ENCODE measurements around the gene NHLRC2. TPM values are rescaled to one million over a fixed set of nuclear protein-coding genes. Genes with fewer than 3 reads are reported as not detected.

NHLRC2 gene
- total RNA-seq, 1 experiment from 2014 or later: 8.1 TPM

GRCh38 chr10:113849946-113850345, 4.5 kb upstream of the NHLRC2 start:
- Histone ChIP-seq H3K4me3 (ENCODE audit: insufficient read depth, low read depth, low read length) (no peak overlapping the region), H3K36me3 (replicated peaks; ENCODE audit: control insufficient read depth, insufficient read depth, low read length) (no peaks in the 10 kb centered on the region), H3K27me3 (ENCODE audit: control insufficient read depth, insufficient read depth, low read length) (no peaks in the 10 kb centered on the region)
- no peak for DNase-seq

GRCh38 chr10:113853578-113854012, 866 bp upstream of the NHLRC2 start:
- no peak for DNase-seq
- H3K4me3 ChIP-seq (ENCODE audit: insufficient read depth, low read depth, low read length): peak overlapping the region; percentile 92
- no peaks in the 10 kb centered on the region; the same call in 1 of the 2 replicates for H3K36me3 ChIP-seq (replicated peaks; ENCODE audit: control insufficient read depth, insufficient read depth, low read length)
- H3K27me3 ChIP-seq (ENCODE audit: control insufficient read depth, insufficient read depth, low read length): no peaks in the 10 kb centered on the region

GRCh38 chr10:113854761-113855588, 514 bp downstream of the NHLRC2 start:
- peaks cover 4% of the 10 kb centered on the region for H3K36me3 ChIP-seq (replicated peaks; ENCODE audit: control insufficient read depth, insufficient read depth, low read length)
- peak overlapping the region; percentile 92 for H3K4me3 ChIP-seq (ENCODE audit: insufficient read depth, low read depth, low read length)
- no peaks in the 10 kb centered on the region for H3K27me3 ChIP-seq (ENCODE audit: control insufficient read depth, insufficient read depth, low read length)
- DNase-seq: peak; percentile 81

GRCh38 chr10:113856563-113856962, 2.1 kb downstream of the NHLRC2 start:
- no peak for DNase-seq
- H3K36me3 ChIP-seq (replicated peaks; ENCODE audit: control insufficient read depth, insufficient read depth, low read length): peaks cover 4% of the 10 kb centered on the region
- H3K4me3 ChIP-seq (ENCODE audit: insufficient read depth, low read depth, low read length): no peak overlapping the region
- no peaks in the 10 kb centered on the region for H3K27me3 ChIP-seq (ENCODE audit: control insufficient read depth, insufficient read depth, low read length)

- Histone ChIP-seq H3K36me3 (replicated peaks; ENCODE audit: control insufficient read depth, insufficient read depth, low read length) (peaks cover 4% of the 10 kb centered on the region), H3K4me3 (ENCODE audit: insufficient read depth, low read depth, low read length) (no peak overlapping the region), H3K27me3 (ENCODE audit: control insufficient read depth, insufficient read depth, low read length) (no peaks in the 10 kb centered on the region)
- DNase-seq: no peak
Observed at GRCh38 chr10:113857210-113857609, 2.7 kb downstream of the NHLRC2 start.

GRCh38 chr10:113858541-113858940, 4.1 kb downstream of the NHLRC2 start:
- H3K27me3 ChIP-seq (ENCODE audit: control insufficient read depth, insufficient read depth, low read length): no peaks in the 10 kb centered on the region
- no peak for DNase-seq
- H3K4me3 ChIP-seq (ENCODE audit: insufficient read depth, low read depth, low read length): no peak overlapping the region
- H3K36me3 ChIP-seq (replicated peaks; ENCODE audit: control insufficient read depth, insufficient read depth, low read length): peaks cover 5% of the 10 kb centered on the region

GRCh38 chr10:113859261-113859660, 4.8 kb downstream of the NHLRC2 start:
- Histone ChIP-seq H3K4me3 (ENCODE audit: insufficient read depth, low read depth, low read length) (no peak overlapping the region), H3K36me3 (replicated peaks; ENCODE audit: control insufficient read depth, insufficient read depth, low read length) (peaks cover 5% of the 10 kb centered on the region), H3K27me3 (ENCODE audit: control insufficient read depth, insufficient read depth, low read length) (no peaks in the 10 kb centered on the region)
- DNase-seq: no peak

- no peak overlapping the region for H3K4me3 ChIP-seq (ENCODE audit: insufficient read depth, low read depth, low read length)
- no peaks in the 10 kb centered on the region for H3K27me3 ChIP-seq (ENCODE audit: control insufficient read depth, insufficient read depth, low read length)
- H3K36me3 ChIP-seq (replicated peaks; ENCODE audit: control insufficient read depth, insufficient read depth, low read length): peaks cover 1% of the 10 kb centered on the region; the same call in 1 of the 2 replicates
- DNase-seq: no peak
Observed at GRCh38 chr10:113865901-113866300, 11.4 kb downstream of the NHLRC2 start.

- H3K4me3 ChIP-seq (ENCODE audit: insufficient read depth, low read depth, low read length): no peak overlapping the region
- H3K27me3 ChIP-seq (ENCODE audit: control insufficient read depth, insufficient read depth, low read length): no peaks in the 10 kb centered on the region
- no peak for DNase-seq
- H3K36me3 ChIP-seq (replicated peaks; ENCODE audit: control insufficient read depth, insufficient read depth, low read length): peaks cover 1% of the 10 kb centered on the region; the same call in 1 of the 2 replicates
Observed at GRCh38 chr10:113866551-113867394, 12.3 kb downstream of the NHLRC2 start.

- H3K4me3 ChIP-seq (ENCODE audit: insufficient read depth, low read depth, low read length): no peak overlapping the region
- H3K36me3 ChIP-seq (replicated peaks; ENCODE audit: control insufficient read depth, insufficient read depth, low read length): no peaks in the 10 kb centered on the region; the same call in 1 of the 2 replicates
- DNase-seq: no peak
- H3K27me3 ChIP-seq (ENCODE audit: control insufficient read depth, insufficient read depth, low read length): no peaks in the 10 kb centered on the region
Observed at GRCh38 chr10:113867904-113868303, 13.4 kb downstream of the NHLRC2 start.

GRCh38 chr10:113869789-113870188, 15.3 kb downstream of the NHLRC2 start:
- Histone ChIP-seq H3K36me3 (replicated peaks; ENCODE audit: control insufficient read depth, insufficient read depth, low read length) (no peaks in the 10 kb centered on the region), H3K4me3 (ENCODE audit: insufficient read depth, low read depth, low read length) (no peak overlapping the region)
- no peak for DNase-seq

GRCh38 chr10:113872139-113873030, 17.9 kb downstream of the NHLRC2 start:
- Histone ChIP-seq H3K36me3 (replicated peaks; ENCODE audit: control insufficient read depth, insufficient read depth, low read length) (no peaks in the 10 kb centered on the region; the same call in 1 of the 2 replicates), H3K4me3 (ENCODE audit: insufficient read depth, low read depth, low read length) (no peak overlapping the region), H3K27me3 (ENCODE audit: control insufficient read depth, insufficient read depth, low read length) (no peaks in the 10 kb centered on the region)
- no peak for DNase-seq

More at GRCh38 chr10:113869789-113870188, 15.3 kb downstream of the NHLRC2 start:
- H3K27me3 ChIP-seq (ENCODE audit: control insufficient read depth, insufficient read depth, low read length): no peaks in the 10 kb centered on the region

- H3K36me3 ChIP-seq (replicated peaks; ENCODE audit: control insufficient read depth, insufficient read depth, low read length): no peaks in the 10 kb centered on the region; the same call in 1 of the 2 replicates
- no peak for DNase-seq
- no peaks in the 10 kb centered on the region for H3K27me3 ChIP-seq (ENCODE audit: control insufficient read depth, insufficient read depth, low read length)
- no peak overlapping the region for H3K4me3 ChIP-seq (ENCODE audit: insufficient read depth, low read depth, low read length)
Observed at GRCh38 chr10:113875212-113875611, 20.8 kb downstream of the NHLRC2 start.

- Histone ChIP-seq H3K36me3 (replicated peaks; ENCODE audit: control insufficient read depth, insufficient read depth, low read length) (no peaks in the 10 kb centered on the region; the same call in 1 of the 2 replicates), H3K27me3 (ENCODE audit: control insufficient read depth, insufficient read depth, low read length) (no peaks in the 10 kb centered on the region), H3K4me3 (ENCODE audit: insufficient read depth, low read depth, low read length) (no peak overlapping the region)
- DNase-seq: no peak
Observed at GRCh38 chr10:113876461-113876860, 22.0 kb downstream of the NHLRC2 start.

Data from H7 (cell line).